ENCODE results near the gene LDLRAD4.
"Not testable (repeated sequence)": the region's sequence is repeated elsewhere in the genome, so short reads cannot be mapped to it uniquely, and the experiment has no call there.

The LDLRAD4 gene

DNA sequence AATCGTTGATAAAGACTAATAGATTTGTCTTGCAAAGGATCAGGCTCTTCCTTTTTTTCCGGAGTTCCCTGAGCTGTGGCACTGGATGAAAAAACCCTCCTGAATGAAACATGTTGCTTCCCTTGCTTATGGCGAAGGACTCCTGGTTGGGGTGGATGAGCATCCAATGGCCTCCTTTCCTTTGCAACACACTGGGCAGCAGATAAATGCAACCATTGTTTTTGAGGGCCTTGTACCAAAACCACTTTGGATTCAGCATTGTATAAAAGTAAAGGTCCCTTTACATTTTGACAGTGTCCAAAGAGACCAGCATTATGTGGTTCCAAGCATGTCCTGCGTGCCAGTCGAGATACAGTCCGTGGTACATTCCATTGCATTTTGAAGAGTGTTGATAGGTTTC is 463.1 kb downstream of the LDLRAD4 start:
- DNase-seq (ENCODE audit: extremely low read depth, low read depth): no peak

DNA sequence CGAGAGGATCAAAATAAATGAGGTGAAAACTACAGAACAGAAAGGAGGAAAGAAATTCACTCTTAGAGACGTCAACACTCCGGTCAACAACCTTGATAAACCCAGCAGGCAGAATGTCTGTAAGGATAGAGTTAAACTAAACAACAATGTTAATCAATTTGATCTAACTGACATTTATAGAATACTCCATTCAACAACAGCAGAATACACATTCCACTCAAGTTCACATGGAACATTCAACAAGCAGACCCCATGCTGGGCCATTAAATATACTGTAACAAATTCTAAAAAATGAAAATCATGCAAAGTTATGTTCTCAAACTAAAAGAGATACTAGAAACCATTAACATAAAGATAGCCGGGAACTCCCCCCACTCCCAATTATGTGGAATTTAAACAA is 466.0 kb downstream of the LDLRAD4 start:
- TF ChIP-seq, protein P1, sequence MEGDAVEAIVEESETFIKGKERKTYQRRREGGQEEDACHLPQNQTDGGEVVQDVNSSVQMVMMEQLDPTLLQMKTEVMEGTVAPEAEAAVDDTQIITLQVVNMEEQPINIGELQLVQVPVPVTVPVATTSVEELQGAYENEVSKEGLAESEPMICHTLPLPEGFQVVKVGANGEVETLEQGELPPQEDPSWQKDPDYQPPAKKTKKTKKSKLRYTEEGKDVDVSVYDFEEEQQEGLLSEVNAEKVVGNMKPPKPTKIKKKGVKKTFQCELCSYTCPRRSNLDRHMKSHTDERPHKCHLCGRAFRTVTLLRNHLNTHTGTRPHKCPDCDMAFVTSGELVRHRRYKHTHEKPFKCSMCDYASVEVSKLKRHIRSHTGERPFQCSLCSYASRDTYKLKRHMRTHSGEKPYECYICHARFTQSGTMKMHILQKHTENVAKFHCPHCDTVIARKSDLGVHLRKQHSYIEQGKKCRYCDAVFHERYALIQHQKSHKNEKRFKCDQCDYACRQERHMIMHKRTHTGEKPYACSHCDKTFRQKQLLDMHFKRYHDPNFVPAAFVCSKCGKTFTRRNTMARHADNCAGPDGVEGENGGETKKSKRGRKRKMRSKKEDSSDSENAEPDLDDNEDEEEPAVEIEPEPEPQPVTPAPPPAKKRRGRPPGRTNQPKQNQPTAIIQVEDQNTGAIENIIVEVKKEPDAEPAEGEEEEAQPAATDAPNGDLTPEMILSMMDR (IDR thresholded peaks at IDR 0.05; ENCODE audit: low read depth, low read length): no peak
- DNase-seq (ENCODE audit: extremely low read depth, low read depth): no peak

More for the DNA sequence above, 463.1 kb downstream of the LDLRAD4 start:
- TF ChIP-seq, protein P1 (IDR thresholded peaks at IDR 0.05; ENCODE audit: low read depth, low read length): no peak

GRCh38 chr18:13688191-13689136 is 469.9 kb downstream of the LDLRAD4 start:
- TF ChIP-seq, protein P1 (IDR thresholded peaks at IDR 0.05; ENCODE audit: low read depth, low read length): no peak

DNA sequence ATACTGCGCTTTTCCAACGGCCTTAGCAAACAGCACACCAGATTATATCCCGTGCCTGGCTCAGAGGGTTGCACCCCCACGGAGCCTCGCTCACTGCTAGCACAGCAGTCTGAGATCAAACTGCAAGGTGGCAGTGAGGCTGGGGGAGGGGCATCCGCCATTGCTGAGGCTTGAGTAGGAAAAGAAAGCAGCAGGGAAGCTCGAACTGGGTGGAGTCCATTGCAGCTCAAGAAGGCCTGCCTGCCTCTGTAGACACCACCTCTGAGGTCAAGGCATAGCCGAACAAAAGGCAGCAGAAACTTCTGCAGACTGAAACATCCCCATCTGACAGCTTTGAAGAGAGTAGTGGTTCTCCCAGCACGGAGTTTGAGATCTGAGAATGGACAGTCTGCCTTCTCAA is 471.5 kb downstream of the LDLRAD4 start:
- not testable (repeated sequence) for DNase-seq (ENCODE audit: extremely low read depth, low read depth)

More at GRCh38 chr18:13688191-13689136, 469.9 kb downstream of the LDLRAD4 start:
- DNase-seq (ENCODE audit: extremely low read depth, low read depth): no peak

DNA sequence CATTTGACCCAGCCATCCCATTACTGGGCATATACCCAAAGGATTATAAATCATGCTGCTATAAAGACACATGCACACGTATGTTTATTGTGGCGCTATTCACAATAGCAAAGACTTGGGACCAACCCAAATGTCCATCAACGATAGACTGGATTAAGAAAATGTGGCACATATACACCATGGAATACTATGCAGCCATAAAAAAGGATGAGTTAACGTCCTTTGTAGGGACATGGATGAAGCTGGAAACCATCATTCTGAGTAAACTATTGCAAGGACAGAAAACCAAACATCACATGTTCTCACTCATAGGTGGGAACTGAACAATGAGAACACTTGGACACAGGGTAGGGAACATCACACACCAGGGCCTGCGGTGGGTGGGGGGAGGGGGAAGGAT is 476.8 kb downstream of the LDLRAD4 start:
- not testable (repeated sequence) for DNase-seq (ENCODE audit: extremely low read depth, low read depth)

DNA sequence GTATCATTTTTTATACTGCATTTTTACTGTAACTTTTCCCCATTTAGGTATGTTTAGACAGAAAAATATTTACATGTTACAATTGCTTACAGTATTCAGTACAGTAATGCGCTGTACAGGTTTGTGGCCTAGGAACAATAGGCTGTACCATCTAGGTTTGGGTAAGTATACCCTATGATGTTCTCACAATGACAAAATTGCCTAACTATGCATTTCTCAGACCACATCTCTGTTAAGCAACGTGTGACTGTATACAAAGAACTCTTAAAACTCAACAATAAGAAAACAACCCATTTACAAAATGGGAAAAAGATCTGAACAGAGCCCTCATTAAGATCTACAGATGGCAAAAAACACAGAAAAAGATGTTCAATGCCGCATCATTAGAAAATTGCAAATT is 478.4 kb downstream of the LDLRAD4 start:
- TF ChIP-seq, protein P1 (IDR thresholded peaks at IDR 0.05; ENCODE audit: low read depth, low read length): no peak
- DNase-seq (ENCODE audit: extremely low read depth, low read depth): no peak

GRCh38 chr18:13700153-13700552 is 481.6 kb downstream of the LDLRAD4 start:
- no peak for DNase-seq (ENCODE audit: extremely low read depth, low read depth)
- TF ChIP-seq, protein P1 (IDR thresholded peaks at IDR 0.05; ENCODE audit: low read depth, low read length): no peak
